ENCODE measurements around the gene KLRG1. TPM values are rescaled to one million over a fixed set of nuclear protein-coding genes. Genes with fewer than 3 reads are reported as not detected.

Gene KLRG1
- 2.4 TPM for total RNA-seq

DNA sequence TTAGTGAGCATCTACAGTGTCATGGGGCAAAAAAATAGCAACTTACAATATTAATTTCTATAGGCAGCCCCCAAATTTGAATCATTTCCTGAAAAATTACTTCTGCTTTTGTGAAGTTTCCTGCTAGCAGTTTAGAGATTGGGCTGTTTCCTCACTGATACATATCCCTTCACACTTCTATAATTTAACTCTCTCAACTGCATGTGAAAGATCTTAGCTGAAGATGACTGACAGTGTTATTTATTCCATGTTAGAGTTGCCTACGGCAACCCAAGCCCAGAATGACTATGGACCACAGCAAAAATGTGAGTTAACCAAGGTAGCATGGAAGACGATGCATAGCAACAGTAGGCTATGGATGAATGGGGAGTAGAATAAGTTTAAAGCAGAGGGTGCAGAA lies at the start of gene KLRG1:
KLRG1 (plus strand) TSS at position 134 of the 400 bp plus-strand sequence; CDS start at position 224, 90 bp downstream.
- no peak for DNase-seq (ENCODE audit: low spot score)

DNA sequence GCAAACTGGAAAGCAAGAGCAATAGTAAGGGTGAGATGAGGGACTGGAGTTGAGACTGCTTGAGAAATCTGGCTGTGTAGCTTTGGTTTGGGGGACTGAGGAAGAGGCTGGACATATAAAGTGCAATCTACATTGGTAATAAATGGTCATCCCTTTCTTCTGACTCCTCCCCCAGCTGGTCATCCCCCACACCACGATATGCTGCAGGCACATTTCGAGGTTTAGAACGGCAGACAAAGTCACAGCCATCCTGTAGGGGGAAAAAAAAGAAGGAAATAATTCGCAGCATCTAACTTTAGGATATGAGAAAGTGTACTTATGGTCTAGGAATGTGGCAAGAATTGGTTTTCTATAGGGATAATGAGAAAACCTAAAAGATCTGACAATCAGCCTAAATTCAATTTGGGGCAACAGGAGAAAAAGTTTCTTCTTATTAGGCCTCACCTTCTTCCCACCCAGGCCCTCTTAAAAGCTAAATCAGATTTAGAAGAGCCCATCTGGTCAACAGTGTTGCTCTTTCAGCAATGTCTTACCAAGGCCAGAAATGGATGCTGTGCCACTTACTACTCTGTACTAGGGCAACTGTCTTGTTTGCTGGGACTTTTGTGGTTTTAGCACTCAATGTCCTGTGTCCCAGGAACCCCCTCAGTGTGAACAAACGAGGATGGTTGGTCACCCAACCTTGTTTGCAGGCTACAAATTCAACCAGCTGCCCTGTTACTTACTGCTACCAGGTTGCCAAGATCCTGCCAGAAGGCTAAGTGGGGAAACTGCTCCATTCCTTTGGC lies 47.5 kb upstream of the KLRG1 start:
- no peak for DNase-seq (ENCODE audit: low spot score)

DNA sequence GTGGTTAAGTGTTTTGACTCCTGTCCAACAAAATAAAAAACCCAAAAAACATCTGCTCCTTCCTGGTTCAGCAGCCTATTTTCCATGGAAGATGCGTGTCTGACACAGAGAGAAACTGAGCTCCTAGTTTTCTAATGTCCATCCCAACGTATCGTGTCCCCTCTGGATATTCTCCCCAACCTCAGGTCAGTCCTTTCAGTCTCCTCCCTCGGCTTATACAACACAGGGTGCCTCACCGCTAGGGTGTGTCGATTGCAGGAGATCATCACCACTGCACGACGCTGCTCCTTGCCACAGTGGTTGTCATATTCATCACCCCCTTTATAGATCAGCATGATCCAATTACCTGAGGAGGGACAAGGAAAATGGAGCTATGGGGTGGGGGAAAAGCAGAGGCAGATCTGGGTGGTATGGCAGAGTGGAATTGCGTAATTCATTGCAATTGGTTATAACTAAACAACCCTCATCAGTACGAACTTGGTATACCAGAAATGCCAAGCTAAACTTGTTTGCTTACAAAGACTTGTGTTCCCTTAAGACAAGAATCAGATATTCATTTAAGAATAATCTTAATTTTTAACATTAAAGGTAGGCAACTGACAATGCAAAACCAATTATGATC lies 45.7 kb upstream of the KLRG1 start:
- no peak for DNase-seq (ENCODE audit: low spot score)

DNA sequence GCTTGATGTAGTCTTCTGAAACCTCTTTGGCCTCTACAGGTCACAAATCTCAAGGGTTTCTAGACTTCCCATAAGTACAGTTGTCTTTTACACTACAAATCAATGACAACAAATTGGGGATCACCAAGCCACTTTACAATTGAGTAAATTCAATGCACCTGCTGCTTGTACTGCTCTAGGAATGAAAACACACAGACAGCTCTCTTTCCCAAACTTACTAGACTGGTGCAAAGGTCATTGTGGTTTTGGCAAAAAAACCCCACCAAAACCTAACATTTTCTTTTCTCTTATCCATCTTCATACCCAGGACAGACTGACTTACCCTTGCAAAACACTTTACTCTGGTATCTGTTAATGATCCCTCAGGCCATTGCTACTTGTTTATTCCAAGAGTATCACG lies 42.6 kb upstream of the KLRG1 start:
- no peak for DNase-seq (ENCODE audit: low spot score)

DNA sequence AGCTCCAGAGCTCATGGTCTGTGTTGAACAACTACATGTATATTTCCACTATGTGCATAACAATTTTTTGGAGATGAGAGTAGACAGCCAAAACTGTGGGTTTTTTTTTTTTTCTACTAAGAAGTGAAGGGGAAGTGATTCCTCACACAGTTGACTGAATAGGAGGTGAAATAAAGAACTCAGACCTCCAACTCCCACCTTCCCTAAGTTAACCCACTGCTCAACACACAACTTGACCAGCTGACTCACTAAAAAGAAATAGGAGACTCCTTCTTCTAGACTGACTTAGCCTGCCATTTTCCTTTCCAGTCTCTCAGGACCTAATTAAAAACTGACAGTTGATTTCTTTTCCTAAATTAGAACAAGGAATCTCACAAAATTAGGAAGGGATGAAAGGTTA lies 41.6 kb upstream of the KLRG1 start:
- DNase-seq (ENCODE audit: low spot score): no peak

DNA sequence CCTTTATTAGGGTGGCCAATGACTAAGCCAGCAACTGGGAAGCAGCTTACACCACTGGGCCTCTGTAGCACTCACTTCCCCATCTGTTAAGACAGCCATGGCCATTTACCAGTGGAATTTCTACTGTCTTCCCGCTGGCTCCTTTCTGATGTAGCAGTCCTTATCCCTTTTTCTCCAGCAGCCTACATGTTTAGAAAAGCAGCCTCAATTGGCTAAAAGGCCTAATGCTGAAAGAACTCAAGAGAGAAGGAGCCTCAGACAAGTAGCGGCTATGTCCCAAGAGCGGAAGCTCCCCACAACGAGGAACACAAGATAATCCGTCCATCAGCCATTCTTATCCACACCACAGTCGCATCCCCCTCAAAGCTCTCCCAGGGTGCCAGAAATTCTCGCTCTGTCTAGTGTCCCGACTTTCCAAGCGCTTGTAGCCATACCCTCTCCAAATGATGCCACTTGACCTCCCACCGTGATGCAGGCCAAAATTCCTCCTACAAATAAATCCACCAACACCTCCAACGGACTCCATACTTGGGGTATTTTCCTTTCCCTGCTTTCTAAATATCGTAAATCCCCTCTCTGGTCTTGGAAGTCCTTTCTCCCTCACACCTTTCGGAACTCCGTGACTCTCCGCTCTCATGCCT lies 40.5 kb upstream of the KLRG1 start:
- DNase-seq (ENCODE audit: low spot score): no peak

DNA sequence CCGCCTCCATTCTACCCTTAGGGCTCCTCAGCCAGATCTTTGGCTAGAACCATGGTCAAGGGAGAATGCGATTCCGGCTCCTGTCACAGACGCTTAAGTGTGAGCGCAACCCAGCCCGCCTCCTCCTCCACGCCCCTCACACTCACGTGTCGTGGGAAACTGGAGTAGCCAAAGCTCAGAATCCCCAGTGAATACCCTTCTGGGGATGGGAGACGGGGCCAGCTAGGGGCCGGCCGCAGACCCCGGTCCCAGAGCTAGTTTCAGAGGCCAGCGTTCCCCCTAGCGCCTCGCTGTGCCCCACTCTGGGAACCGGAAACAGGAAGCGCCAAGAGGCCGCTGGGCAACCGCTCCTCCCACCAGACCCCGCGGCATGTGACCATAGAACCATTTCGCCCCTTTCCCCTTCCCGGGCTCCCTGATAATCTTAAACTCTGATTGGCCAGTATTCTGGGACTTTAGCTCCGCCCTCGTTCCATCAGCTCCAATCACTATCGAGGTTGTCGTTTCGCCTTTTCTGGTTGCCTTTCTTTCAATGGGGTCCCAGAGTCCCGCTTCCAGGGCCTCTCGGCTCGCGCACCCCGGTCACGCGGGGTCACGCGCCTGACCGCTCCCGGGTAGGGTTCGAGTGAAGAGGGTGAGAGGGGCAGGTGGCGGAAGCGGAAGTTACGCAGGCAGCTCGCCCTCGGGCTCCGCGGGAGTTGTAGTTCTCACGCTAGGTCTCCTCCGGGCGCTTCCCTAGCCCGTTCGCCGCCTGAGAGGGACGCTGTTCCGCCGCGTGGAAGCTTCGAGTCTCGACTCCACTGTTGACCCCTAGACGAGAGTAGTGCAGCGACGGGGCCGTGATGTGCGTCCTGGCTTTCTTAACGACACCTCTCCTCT lies 39.8 kb upstream of the KLRG1 start, which contains the start of gene M6PR:
M6PR (minus strand) TSS at position 304 of the 879 bp plus-strand sequence. CDS start 3,241 bp downstream, outside the sequence.
- peak; percentile 95 for DNase-seq (ENCODE audit: low spot score)

DNA sequence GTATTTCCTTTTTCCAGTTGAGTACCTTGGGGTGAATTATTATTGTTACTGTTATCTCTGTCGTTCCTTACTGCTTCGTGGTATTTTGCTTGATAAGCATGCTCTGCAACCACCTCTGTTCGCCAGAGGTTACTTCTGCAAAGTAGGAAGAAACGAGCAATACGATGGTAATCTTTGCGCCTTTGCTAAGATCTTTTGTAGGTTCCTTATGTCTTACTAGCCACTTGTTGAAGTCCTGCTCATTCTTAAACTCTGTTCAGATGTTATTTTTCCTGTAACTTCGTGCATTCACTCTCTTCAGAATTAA lies 39.2 kb upstream of the KLRG1 start:
- DNase-seq (ENCODE audit: low spot score): no peak

DNA sequence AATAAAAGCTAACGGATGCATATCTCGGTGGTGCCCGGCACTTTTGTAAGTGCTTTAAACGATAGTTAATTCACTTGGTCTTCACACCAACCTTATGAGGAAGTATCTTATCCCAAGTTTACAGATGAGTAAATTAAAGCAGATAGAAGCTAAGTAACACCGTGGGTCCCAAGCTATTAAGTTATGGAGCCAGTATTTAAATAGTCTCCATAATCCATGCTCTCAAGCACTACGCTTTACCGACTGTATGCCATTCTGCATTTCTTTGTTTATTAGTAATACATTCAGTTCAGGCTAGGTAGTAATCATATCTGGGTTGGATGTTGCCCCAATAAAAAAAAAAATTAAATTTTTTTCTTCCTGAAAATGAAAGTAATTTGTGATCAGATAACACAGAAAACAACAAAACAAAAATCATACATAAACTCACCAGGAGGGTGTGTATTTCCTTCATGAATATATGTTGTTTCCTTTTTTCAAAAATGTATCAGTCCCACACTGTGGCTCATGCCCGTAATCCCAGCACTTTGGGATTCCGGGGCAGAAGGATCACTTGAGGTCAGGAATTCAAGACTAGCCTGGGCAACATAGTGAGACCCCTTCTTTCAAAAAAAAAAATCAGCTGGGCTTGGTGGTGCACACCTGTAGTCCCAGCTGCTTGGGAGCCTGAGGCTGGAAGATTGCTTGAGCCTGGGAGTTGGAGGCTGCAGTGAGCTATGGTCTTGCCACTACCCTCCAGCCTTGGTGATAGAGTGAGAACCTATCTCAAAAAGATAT lies 38.5 kb upstream of the KLRG1 start:
- DNase-seq (ENCODE audit: low spot score): no peak

DNA sequence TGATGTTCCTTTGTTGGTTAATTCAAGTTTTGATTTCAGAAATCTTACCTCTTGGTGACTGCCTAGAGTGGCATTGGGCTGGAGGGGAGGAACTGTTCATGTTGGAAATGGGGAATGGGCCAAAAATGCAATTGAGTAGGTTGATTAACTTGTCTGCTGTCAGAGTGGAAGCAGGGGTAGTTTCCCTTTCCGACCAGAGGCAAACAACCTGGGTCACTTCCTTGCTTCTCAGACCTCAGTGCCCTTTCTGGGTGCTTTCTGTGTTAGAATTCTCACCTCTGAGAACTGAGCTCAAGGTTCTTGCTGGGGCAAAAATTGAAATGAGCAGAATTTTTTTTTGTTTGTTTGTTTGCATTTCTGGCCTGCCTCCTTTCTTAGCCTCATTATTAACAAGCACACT lies 37.6 kb upstream of the KLRG1 start:
- no peak for DNase-seq (ENCODE audit: low spot score)

DNA sequence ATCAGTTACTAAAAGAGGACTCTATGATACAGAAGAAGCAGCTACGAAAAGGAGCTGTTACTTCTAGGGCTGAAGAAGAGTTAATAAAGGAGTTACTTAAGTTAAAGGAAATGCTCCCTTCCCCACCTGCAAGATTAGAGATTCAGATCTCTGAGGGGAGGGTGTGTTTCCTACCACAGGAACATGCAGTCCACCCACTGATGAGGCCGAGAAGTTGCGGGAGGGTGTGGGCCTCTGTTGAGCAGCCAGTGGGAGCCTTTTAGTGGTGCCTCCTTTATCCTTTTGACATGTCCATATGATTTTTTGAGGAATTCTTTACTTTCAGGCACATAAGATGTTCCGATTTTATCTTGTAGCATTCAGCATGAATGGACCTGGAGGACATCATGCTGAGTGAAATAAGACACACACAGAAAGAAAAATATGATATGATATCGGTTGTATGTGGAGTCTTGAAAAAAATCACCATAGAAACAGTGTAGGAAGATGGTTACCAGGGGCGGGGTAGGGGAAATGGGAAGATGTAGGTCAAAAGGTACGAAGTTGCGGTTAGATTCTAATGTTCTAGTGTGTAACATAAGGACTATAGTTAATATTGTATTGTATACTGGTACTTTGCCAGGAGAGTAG lies 35.5 kb upstream of the KLRG1 start:
- no peak for DNase-seq (ENCODE audit: low spot score)

DNA sequence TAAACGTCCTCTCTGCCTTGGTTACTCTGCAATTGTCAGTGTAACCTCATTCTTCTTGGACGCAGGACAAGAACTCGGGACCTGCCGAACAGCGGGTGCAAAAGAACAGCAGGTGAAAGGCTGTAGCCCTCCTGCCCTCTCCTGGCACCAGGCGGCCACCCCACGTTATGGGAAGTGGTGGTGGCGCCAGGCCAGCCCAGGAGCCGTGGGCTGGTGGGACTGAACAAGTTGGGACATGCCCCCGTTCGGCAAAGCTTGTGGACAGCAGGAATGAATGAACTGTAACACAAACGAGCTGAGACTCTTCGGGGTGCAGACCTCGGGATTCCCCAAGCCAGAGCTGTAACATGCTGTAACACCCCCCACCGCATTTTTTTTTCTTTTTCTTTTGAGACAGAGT lies 33.3 kb upstream of the KLRG1 start:
- DNase-seq (ENCODE audit: low spot score): no peak

DNA sequence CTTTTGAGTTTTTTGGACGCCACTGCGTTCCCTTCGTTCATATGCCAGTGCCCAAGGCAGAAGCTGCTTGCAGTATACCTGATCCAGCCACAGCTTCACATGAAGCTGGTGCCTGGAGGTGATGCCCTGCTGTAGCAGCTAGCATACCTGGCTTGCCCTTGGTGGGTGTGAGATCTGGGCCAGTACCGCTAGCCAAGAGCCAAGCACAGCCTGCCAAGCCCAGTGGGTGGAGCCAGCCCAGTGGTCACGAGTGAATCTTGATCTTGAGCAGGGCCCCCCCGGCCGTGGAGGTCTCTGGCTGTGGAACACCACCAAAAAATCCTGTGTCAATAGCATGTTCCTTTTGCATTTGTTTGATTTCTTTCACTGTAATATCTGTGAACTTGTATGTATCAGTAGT lies 32.6 kb upstream of the KLRG1 start:
- no peak for DNase-seq (ENCODE audit: low spot score)

DNA sequence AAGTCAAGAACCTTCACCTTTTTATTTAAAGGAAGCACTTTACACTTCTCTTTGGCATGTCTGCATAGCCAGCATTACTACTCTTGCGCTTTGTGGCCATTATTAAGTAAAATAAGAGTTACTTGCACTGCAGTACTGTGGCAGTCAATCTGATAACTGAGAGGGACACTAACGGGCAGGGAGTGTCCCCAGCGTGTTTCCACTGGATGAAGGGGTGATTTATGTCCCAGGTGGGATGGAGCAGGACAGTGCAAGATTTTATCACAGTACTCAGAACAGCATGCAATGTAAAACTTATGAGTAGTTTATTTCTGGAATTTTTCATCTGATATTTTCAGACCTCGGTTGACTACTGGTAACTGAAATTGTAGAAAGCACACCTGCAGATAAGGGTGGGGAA lies 31.8 kb upstream of the KLRG1 start:
- DNase-seq (ENCODE audit: low spot score): no peak

DNA sequence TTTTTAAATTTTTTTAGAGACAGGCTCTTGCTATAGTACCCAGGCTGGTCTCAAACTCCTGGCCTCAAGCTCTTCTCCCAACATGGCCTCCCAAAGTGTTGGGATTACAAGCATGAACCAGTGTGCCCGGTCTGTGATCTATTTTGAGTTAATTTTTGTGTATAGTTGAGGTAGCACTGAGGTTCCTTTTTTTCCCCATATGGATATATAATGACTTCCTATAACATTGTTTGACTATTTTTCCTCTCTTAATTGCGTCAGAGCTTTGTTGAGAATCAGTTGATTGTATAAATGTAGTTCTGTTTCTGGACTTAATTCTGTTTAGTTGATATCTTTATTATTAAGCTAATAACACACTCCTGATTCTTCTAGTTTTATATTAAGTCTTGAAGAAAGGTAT lies 31.3 kb upstream of the KLRG1 start:
- DNase-seq (ENCODE audit: low spot score): no peak

DNA sequence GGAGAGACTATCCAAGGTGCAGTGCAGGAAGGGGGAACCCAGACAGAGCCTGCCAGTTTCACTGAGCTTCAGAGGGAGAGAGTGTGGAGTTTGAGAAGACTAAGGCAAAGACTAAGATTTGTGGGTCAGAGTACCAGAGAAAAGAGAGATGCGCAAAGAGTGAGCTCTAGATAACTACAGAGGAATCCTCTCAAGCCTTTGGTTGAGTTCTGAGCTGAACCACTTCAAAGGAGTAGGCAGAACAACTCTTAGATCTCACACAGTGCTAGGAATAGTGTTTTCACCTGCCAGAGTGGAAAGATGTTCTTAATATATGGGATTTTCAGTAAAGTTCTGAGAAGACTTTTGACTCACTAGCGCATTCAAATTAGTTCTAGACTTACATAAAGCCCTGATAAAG lies 29.2 kb upstream of the KLRG1 start:
- DNase-seq (ENCODE audit: low spot score): no peak

DNA sequence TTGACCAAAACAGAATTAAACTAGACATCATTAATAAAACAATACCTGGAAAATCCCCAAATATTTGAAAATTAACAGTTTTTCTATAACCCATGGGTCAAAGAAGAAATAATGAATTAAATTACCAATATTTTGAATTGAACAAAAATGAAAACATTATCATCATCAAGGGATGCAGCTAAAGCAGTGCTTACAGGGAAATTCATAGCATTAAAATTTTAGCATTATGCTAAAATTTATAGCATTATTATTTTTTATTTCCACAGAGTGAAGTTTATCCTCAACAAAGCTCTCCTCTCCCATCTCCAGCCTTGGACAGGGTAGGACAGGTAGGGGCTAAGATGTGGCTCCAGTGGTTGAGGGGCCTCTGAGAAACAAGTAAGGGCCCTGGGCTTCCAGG lies 20.6 kb upstream of the KLRG1 start:
- no peak for DNase-seq (ENCODE audit: low spot score)

DNA sequence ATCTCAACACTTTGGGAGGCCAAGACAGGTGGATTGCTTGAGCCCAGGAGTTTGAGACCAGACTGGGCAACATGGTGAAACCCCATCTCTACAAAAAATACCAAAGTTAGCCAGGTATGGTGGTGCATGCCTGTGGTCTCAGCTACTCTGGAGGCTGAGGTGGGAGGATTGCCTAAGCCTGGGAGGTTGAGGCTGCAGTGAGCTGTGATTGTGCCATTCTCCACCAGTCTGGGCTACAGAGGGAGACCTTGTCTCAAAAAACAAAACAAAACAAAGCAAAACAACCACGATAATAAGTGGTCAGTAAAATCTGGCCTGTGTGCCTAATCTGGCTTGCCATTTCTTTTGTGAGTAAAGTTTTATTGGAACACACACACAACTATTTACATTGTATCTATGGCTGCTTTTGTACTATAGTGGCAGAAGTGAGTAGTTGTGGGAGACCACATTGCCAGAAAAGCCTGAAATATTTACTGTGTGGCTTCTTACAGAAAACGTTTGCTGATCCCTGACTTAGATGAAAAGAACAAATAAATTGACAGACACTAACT lies 19.4 kb upstream of the KLRG1 start:
- DNase-seq (ENCODE audit: low spot score): no peak

DNA sequence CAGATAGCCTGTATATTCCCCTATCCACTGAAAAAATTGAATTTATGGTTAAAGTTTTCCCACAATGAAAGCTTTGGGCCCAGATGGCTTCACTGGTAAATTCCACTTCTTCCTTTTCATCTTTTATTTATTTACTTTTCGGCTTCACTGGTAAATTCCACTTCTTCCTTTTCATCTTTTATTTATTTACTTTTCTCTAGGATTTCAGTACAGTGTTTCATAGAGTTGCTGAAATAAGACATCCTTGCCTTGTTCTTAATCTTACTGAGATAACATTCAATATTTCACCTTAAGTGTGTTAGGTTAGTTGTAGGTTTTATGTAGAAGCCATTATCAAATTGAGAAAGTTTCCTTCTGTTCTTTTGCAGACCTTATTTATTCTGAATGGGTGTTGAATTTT lies 18.9 kb upstream of the KLRG1 start:
- no peak for DNase-seq (ENCODE audit: low spot score)

DNA sequence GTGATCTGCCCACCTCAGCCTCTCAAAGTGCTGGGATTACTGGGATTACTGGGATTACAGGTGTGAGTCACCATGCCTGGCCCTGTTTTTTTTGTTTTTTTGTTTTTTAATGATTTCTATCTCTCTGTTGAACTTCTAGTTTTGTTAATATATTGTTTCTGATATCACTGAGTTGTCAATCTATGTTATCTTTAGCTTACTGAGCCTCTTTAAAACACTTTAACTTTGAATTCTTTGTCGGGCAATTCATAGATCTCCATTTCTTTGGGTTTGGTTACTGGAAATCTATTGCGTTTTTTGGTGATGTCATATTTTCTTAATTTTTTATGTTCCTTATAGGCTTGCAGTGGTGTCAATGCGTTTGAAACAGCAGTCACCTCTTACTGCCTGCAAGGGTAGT lies 9.2 kb upstream of the KLRG1 start:
- no peak for DNase-seq (ENCODE audit: low spot score)

Measured in ureter (tissue), 1 donor.